ENCODE results near the gene SEC63.
"Not testable (repeated sequence)": the region's sequence is repeated elsewhere in the genome, so short reads cannot be mapped to it uniquely, and the experiment has no call there.

The SEC63 gene

DNA sequence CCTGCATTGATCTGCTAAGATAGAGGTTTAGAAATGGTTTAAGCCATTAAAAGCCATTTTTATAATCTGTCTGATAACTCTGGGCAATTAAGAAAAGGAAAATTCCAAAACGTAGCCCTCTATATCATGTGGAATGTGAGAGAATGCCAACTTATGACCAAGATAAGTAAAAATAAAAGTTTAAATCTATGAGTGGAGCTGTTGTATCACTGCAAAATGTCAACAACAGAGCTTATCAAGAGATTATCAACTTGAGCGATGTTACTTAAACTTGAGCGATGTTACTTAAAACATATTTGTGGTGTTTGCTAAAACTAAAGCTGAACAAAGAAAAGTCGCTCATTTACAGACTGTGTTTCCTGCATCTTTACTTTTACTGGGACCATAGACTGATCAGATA lies 87.0 kb downstream of the SEC63 start:
- H3K4me1 ChIP-seq (ENCODE audit: control insufficient read depth, insufficient read depth, low read length): peaks cover 26% of the 10 kb centered on the region
- H3K9ac ChIP-seq (ENCODE audit: low read depth, low read length): no peak overlapping the region
- H3K36me3 ChIP-seq (ENCODE audit: control insufficient read depth, insufficient read depth, low read length): peaks cover 44% of the 10 kb centered on the region

DNA sequence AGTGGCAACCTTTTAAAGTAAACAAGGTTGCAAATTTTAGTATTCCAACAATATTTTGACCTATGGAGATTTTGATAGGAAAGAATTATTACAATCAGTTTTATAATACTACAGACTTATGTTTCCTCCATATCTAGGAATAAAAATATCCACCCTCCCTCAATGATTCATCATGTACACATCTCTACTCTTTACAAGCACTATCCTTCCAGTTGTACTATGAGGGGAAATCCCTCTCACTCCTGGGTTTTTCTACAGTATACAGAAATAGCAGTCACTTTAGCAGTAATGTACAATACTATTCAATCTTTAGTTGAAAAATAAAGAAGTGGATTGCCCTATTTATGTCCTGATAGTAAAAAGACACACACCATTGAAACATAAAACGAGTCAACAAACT lies 87.6 kb downstream of the SEC63 start:
- Histone ChIP-seq H3K4me3 (ENCODE audit: low read depth, low read length) (no peak overlapping the region), H3K4me1 (ENCODE audit: control insufficient read depth, insufficient read depth, low read length) (peaks cover 26% of the 10 kb centered on the region), H3K9me3 (ENCODE audit: control insufficient read depth, insufficient read depth, low read length) (no peaks in the 10 kb centered on the region), H3K27me3 (ENCODE audit: control insufficient read depth, insufficient read depth, low read length) (no peaks in the 10 kb centered on the region), H3K9ac (ENCODE audit: low read depth, low read length) (no peak overlapping the region), H3K36me3 (ENCODE audit: control insufficient read depth, insufficient read depth, low read length) (peaks cover 38% of the 10 kb centered on the region), H3K27ac (ENCODE audit: low read depth, low read length) (no peak overlapping the region)

More for the DNA sequence above, 87.0 kb downstream of the SEC63 start:
- Histone ChIP-seq H3K27me3 (ENCODE audit: control insufficient read depth, insufficient read depth, low read length) (no peaks in the 10 kb centered on the region), H3K4me3 (ENCODE audit: low read depth, low read length) (no peak overlapping the region), H3K9me3 (ENCODE audit: control insufficient read depth, insufficient read depth, low read length) (no peaks in the 10 kb centered on the region), H3K27ac (ENCODE audit: low read depth, low read length) (no peak overlapping the region)

DNA sequence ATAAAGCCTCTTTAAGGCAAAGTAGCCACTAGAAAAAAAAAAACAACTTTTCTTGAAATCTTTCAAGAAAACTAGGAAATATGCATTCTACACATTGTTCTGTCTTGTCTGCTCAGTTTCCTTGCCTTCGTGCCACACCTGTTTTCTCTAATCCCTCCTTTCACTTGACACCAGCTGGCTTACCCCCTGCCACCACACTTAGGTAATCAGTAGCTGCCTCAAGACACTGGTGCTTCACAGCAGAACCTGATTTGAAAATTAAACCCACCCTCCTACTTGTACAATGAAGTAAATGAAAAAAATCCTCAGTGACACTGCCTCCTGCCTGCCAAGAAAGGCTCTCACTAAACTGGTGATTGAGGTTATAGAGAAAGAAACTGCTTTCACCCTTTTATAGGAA lies 88.1 kb downstream of the SEC63 start:
- H3K4me1 ChIP-seq (ENCODE audit: control insufficient read depth, insufficient read depth, low read length): peaks cover 28% of the 10 kb centered on the region
- no peak overlapping the region for H3K9ac ChIP-seq (ENCODE audit: low read depth, low read length)
- no peaks in the 10 kb centered on the region for H3K9me3 ChIP-seq (ENCODE audit: control insufficient read depth, insufficient read depth, low read length)
- H3K36me3 ChIP-seq (ENCODE audit: control insufficient read depth, insufficient read depth, low read length): peaks cover 34% of the 10 kb centered on the region
- H3K4me3 ChIP-seq (ENCODE audit: low read depth, low read length): no peak overlapping the region
- H3K27ac ChIP-seq (ENCODE audit: low read depth, low read length): peak overlapping the region; percentile 50
- no peaks in the 10 kb centered on the region for H3K27me3 ChIP-seq (ENCODE audit: control insufficient read depth, insufficient read depth, low read length)

DNA sequence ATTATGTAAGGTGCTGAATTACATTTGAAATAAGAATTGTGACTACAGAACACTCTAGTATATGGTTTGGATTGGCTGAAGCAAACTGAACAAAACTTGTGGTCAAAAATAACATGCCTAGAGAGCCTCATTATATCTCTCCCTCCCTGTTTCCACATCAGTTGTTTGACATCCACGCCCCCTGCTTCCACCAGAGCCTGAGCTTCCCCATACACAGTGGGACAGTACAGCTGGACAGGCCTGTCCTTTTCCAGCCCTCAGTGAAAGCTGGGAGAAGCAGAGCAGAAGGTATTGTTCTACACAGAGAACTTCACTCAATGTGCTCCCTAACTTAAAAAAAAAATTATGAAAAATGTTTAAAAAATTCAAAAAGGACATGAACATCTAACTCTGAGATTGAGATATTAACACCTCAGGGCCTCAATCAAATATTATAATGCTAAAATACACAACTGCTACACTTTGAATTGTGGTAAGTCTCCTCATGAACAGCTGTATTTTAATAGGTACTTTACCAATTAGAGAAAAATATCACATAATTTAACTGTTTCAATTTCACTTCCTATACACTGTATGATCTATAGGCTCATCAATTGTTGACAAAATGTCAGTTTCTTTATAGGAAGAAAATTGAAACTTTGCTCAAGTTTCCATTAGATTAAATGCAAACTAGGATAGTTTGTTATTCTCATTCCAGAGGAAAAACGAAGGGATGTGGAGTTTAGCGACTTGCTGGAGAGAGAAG lies 89.0 kb downstream of the SEC63 start:
- Histone ChIP-seq H3K36me3 (ENCODE audit: control insufficient read depth, insufficient read depth, low read length) (peaks cover 30% of the 10 kb centered on the region), H3K9me3 (ENCODE audit: control insufficient read depth, insufficient read depth, low read length) (no peaks in the 10 kb centered on the region), H3K27me3 (ENCODE audit: control insufficient read depth, insufficient read depth, low read length) (no peaks in the 10 kb centered on the region), H3K4me1 (ENCODE audit: control insufficient read depth, insufficient read depth, low read length) (peaks cover 36% of the 10 kb centered on the region), H3K4me3 (ENCODE audit: low read depth, low read length) (no peak overlapping the region), H3K27ac (ENCODE audit: low read depth, low read length) (peak overlapping the region; percentile 50), H3K9ac (ENCODE audit: low read depth, low read length) (no peak overlapping the region)

DNA sequence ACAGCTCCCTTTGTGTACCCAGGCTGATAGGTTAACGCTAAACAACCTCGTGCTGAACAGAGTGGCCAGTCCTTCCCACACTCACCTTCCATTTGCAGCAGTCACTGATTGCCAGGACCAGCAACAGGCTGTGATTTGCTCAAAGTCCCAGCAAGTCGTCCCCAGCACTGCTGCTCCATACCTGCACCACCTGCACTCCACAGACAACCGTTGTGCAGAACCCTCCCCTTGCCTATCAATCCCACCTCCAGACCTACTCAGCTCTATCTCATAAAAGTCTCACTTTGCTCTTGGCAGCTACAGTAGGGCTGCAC lies 90.7 kb downstream of the SEC63 start:
- H3K9me3 ChIP-seq (ENCODE audit: control insufficient read depth, insufficient read depth, low read length): no peaks in the 10 kb centered on the region
- no peaks in the 10 kb centered on the region for H3K27me3 ChIP-seq (ENCODE audit: control insufficient read depth, insufficient read depth, low read length)
- no peak overlapping the region for H3K4me3 ChIP-seq (ENCODE audit: low read depth, low read length)
- H3K36me3 ChIP-seq (ENCODE audit: control insufficient read depth, insufficient read depth, low read length): peaks cover 19% of the 10 kb centered on the region
- H3K9ac ChIP-seq (ENCODE audit: low read depth, low read length): no peak overlapping the region
- H3K27ac ChIP-seq (ENCODE audit: low read depth, low read length): no peak overlapping the region
- peaks cover 38% of the 10 kb centered on the region for H3K4me1 ChIP-seq (ENCODE audit: control insufficient read depth, insufficient read depth, low read length)

DNA sequence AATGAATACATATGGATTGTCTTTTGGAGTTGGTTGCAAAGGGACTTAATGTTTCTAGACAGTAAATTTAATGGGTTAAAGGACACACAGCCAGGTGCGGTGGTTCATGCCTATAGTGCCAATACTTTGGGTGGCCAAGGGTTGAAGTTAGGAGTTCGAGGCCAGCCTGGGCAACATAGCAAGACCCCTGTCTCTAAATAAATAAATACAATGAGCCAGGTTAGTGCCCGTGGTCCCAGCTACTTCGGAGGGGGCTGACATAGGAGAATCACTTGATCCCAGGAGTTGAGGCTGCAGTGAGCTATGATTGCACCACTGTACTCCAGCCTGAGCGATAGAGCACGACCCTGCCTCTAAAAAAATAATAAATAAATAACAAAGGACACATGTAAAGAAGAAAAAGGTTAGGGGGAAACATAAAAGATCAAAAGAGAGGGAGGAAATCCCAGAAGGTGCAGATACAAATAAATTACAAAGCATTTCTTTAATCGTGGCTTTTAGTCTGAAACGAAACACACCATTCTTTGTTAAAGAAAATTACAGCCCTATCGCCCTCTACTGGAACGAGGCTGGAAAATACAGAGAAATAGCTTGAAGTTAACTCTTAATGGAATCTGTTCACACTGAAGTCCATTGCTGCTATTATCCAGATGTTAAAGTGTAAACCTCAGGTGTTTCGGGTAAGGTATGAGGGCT lies 91.3 kb downstream of the SEC63 start:
- no peak overlapping the region for H3K27ac ChIP-seq (ENCODE audit: low read depth, low read length)

DNA sequence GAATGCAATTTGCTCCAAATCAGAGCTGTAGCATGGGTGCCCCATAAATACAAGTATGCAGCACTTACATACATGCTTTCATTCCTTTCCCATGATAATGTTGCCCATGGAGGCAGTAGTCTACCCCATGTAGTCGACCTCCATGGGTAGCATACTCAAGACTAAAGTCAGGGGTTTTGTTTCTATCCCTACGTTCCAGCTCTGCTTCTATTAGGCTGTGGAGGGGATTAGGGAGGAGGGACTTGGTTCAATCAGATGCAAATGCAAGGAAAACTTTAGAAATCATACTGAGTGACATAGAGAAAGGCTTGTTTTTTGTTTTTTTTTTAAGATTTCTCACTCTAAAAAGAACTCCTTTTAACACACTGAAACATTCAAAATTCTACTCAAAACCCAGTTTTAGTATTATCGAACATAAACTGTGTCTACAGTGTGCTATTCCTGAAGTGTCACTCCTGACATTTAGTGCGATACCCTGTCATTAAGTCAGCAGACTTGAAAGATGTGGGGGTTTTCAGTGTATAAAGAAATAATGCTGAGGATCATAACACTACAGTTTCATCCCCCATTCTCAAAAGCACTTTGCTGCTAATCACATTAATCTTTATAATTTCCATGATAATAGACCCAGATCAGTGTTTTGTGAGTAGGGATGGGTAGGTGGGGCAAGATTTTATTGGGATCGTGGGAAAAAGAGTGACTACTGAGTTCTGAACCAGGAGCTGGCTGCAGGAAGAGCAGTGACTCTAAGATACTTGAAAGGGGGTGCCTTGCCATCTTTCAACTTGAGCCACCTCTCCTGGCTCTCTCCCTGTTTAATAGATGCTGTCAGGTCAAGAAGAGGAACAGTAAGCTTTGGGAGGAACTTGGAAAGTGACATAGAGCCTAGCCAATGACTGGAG lies 93.5 kb downstream of the SEC63 start:
- Histone ChIP-seq H3K9me3 (ENCODE audit: control insufficient read depth, insufficient read depth, low read length) (no peaks in the 10 kb centered on the region), H3K36me3 (ENCODE audit: control insufficient read depth, insufficient read depth, low read length) (no peaks in the 10 kb centered on the region), H3K4me3 (ENCODE audit: low read depth, low read length) (no peak overlapping the region), H3K9ac (ENCODE audit: low read depth, low read length) (no peak overlapping the region), H3K27ac (ENCODE audit: low read depth, low read length) (peak overlapping the region; percentile 59), H3K4me1 (ENCODE audit: control insufficient read depth, insufficient read depth, low read length) (peaks cover 22% of the 10 kb centered on the region), H3K27me3 (ENCODE audit: control insufficient read depth, insufficient read depth, low read length) (no peaks in the 10 kb centered on the region)

More for the DNA sequence above, 91.3 kb downstream of the SEC63 start:
- H3K9ac ChIP-seq (ENCODE audit: low read depth, low read length): no peak overlapping the region
- no peaks in the 10 kb centered on the region for H3K27me3 ChIP-seq (ENCODE audit: control insufficient read depth, insufficient read depth, low read length)
- H3K4me1 ChIP-seq (ENCODE audit: control insufficient read depth, insufficient read depth, low read length): peaks cover 38% of the 10 kb centered on the region
- H3K36me3 ChIP-seq (ENCODE audit: control insufficient read depth, insufficient read depth, low read length): peaks cover 14% of the 10 kb centered on the region
- H3K9me3 ChIP-seq (ENCODE audit: control insufficient read depth, insufficient read depth, low read length): no peaks in the 10 kb centered on the region
- no peak overlapping the region for H3K4me3 ChIP-seq (ENCODE audit: low read depth, low read length)

DNA sequence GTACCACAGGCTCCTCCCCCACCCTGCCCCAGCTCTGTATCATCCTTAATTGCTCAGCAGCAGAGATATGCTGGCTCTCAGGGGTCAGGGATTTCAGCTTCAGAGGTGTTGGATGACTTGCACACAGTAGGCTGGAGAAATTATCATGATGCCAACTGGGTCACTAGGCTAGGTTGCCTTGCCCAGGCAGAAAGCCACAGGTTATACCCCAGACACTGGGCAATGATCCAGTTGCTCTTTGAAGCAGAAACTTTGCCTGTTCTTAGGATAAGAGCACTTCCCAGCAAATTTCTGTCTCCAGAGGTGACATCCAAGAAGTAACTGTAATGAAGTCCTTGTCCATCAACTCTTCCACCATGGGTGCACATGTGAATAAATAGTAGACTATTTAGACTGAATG lies 95.6 kb downstream of the SEC63 start:
- no peaks in the 10 kb centered on the region for H3K27me3 ChIP-seq (ENCODE audit: control insufficient read depth, insufficient read depth, low read length)
- peaks cover 15% of the 10 kb centered on the region for H3K4me1 ChIP-seq (ENCODE audit: control insufficient read depth, insufficient read depth, low read length)
- H3K27ac ChIP-seq (ENCODE audit: low read depth, low read length): no peak overlapping the region
- H3K36me3 ChIP-seq (ENCODE audit: control insufficient read depth, insufficient read depth, low read length): no peaks in the 10 kb centered on the region
- H3K9me3 ChIP-seq (ENCODE audit: control insufficient read depth, insufficient read depth, low read length): no peaks in the 10 kb centered on the region
- H3K4me3 ChIP-seq (ENCODE audit: low read depth, low read length): no peak overlapping the region
- no peak overlapping the region for H3K9ac ChIP-seq (ENCODE audit: low read depth, low read length)

DNA sequence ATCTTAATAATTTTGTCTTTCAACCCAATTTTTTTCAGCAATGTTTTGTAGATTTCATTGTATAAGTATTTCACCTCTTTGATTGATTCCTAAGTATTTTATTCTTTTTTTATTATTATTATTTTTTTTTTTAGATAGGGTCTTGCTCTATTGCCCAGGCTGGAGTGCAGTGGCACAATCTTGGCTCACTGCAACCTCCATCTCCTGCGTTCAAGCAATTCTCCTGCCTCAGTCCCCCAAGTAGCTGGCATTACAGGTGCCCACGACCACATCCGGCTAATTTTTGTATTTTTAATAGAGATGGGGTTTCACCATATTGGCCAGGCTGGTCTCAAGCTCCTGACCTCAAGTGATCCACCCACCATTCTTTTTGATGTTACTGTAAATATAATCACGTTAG lies 97.0 kb downstream of the SEC63 start:
- not testable (repeated sequence) for H3K9ac ChIP-seq (ENCODE audit: low read depth, low read length); H3K27ac ChIP-seq (ENCODE audit: low read depth, low read length); H3K36me3 ChIP-seq (ENCODE audit: control insufficient read depth, insufficient read depth, low read length); H3K27me3 ChIP-seq (ENCODE audit: control insufficient read depth, insufficient read depth, low read length); H3K4me3 ChIP-seq (ENCODE audit: low read depth, low read length); H3K9me3 ChIP-seq (ENCODE audit: control insufficient read depth, insufficient read depth, low read length)
- H3K4me1 ChIP-seq (ENCODE audit: control insufficient read depth, insufficient read depth, low read length): peaks cover 12% of the 10 kb centered on the region

DNA sequence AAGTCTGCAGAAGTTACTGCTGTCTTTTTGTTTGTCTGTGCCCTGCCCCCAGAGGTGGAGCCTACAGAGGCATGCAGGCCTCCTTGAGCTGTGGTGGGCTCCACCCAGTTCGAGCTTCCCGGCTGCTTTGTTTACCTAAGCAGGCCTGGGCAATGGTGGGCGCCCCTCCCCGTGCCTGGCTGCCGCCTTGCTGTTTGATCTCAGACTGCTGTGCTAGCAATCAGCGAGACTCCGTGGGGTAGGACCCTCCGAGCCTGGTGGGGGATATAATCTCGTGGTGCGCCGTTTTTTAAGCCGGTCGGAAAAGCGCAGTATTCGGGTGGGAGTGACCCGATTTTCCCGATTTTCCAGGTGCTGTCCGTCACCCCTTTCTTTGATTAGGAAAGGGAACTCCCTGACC lies 97.9 kb downstream of the SEC63 start:
- H3K9me3 ChIP-seq (ENCODE audit: control insufficient read depth, insufficient read depth, low read length); H3K36me3 ChIP-seq (ENCODE audit: control insufficient read depth, insufficient read depth, low read length); H3K4me3 ChIP-seq (ENCODE audit: low read depth, low read length); H3K27ac ChIP-seq (ENCODE audit: low read depth, low read length); H3K9ac ChIP-seq (ENCODE audit: low read depth, low read length); H3K27me3 ChIP-seq (ENCODE audit: control insufficient read depth, insufficient read depth, low read length): not testable (repeated sequence)
- H3K4me1 ChIP-seq (ENCODE audit: control insufficient read depth, insufficient read depth, low read length): peaks cover 12% of the 10 kb centered on the region

DNA sequence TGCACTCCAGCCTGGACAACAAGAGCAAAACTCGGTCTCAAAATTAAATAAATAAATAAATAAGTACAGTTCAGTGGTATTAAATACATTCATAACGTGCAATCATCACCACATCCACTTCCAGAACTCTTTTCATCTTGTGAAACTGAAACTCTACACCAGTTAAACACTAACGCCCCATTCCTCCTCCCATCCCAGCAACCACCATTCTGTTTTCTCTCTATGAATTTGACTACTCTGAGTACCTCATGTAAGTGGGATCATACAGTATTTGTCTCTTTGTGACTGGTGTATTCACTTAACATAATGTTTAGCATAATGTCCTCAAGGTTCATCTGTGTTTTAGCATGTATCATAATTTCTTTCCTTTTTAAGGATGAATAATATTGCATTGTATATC lies 104.8 kb downstream of the SEC63 start:
- no peak overlapping the region for H3K27ac ChIP-seq (ENCODE audit: low read depth, low read length)
- H3K4me1 ChIP-seq (ENCODE audit: control insufficient read depth, insufficient read depth, low read length): peaks cover 4% of the 10 kb centered on the region; the same call in 1 of the 2 replicates
- peaks cover 6% of the 10 kb centered on the region; the same call in 1 of the 2 replicates for H3K27me3 ChIP-seq (ENCODE audit: control insufficient read depth, insufficient read depth, low read length)
- H3K36me3 ChIP-seq (ENCODE audit: control insufficient read depth, insufficient read depth, low read length): no peaks in the 10 kb centered on the region
- H3K4me3 ChIP-seq (ENCODE audit: low read depth, low read length): no peak overlapping the region
- no peak overlapping the region for H3K9ac ChIP-seq (ENCODE audit: low read depth, low read length)
- H3K9me3 ChIP-seq (ENCODE audit: control insufficient read depth, insufficient read depth, low read length): no peaks in the 10 kb centered on the region

Measured in HUES48 (cell line).